ENCODE results near the gene CYP24A1.

GRCh38 chr20:54155736-54156317 is 18.0 kb downstream of the CYP24A1 start:
- TF ChIP-seq CTCF (IDR thresholded peaks at IDR 0.05; ENCODE audit: borderline replicate concordance, extremely low read depth, low read length, poor library complexity, severe bottlenecking) (no peak), EZH2 (IDR thresholded peaks at IDR 0.05; ENCODE audit: borderline replicate concordance, low read depth, low read length, severe bottlenecking) (no peak)
